ENCODE data around the gene UBE2E2.
"Not testable (repeated sequence)": the region's sequence is repeated elsewhere in the genome, so short reads cannot be mapped to it uniquely, and the experiment has no call there.

Gene UBE2E2

DNA sequence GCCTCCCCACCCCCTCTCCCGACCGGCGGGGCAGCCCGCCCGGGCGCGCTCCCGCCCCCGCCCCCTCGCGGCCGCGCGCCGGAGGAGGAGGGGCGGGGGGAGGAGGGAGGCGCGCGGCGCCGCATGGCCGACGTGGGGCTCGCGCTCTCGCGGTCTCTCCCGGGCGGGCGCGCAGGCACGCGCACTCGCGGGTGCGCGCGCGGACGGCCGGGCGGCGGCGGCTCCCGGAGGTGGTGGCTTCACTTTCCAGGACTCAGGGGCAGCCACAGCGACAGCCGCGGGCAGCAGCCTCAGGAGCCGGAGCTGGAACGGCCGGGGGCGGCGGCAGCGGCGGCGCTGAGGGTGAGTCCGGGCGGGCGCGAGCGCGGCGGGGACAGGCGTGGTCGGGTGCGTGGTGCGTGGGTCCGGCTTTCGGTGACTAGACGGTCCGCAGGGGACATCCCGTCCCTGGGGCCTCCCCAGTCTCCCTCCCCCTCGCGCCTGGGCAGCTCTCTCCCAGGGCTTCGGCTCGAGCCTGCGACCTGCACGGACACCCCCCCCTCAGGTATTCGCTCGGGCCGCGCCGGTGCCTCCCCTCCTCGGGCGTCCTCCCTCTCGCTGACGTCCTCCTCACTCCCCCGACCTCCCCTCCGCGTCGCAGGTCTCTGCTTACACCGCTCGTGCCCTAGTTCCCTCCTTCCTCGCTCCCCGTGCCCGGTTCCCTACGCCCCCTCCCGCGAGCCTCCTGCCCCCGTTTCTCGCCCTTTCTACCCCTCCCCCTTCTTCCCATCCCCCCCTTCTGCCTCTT lies at the start of gene UBE2E2:
Gene UBE2E2, plus strand, starts transcription at position 407 of the 787 bp plus-strand sequence.
- DNase-seq: peak; percentile 65

DNA sequence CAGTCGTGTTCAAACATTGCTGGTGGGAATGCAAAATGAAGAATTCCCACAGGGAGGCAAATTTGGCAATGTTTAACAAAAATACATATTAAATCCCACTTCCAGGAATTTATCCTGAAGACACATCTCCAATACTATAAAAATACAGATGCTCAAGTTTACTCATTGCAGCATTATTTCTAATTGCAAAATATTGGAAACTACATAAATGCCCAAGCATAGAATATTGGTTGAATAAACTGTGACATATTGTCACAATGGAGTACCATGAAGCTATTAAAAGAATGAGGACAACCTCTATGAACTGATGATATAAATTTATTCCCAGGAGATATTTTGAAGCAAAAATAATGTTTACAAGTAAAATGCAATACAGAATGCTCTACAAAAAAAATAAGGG lies 49.7 kb upstream of the UBE2E2 start:
- no peak for DNase-seq

DNA sequence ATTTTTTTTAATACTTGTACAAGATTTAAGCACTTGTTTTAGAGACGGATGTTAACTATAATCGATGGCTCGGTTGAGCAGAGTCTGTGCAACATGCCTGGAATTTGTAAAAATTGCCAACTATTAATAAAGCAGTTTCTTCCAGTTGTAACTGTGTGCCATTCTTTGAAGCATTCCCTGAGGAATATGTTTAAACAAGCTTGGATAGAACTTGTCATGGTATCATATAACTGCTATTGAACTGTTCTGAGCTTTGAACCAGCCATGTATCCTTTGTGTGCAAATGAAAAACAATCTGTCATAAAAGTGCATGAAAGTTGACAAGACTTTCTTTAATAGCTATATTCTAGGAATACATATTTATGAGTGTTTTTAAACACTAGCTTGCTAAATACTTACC lies 45.8 kb upstream of the UBE2E2 start:
- no peak for DNase-seq

DNA sequence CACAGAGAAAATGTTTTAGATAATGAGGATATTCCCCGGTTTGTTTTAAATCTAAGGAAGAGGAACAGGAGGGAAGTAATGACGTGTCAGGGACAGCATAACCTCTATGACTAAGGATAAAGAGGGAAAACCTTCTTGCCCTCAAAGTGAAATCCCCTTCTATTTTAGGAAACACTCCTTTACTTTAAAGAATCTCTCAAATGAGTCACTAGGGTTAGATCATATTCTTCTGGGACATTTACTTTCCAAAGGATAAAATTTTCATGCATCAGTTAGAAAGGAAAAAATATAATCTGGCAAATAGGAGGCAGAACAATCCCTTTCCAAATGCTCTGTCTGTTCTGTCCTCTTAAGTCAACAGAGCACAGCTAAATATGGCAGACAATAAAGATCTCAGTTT lies 43.2 kb upstream of the UBE2E2 start:
- DNase-seq: no peak

DNA sequence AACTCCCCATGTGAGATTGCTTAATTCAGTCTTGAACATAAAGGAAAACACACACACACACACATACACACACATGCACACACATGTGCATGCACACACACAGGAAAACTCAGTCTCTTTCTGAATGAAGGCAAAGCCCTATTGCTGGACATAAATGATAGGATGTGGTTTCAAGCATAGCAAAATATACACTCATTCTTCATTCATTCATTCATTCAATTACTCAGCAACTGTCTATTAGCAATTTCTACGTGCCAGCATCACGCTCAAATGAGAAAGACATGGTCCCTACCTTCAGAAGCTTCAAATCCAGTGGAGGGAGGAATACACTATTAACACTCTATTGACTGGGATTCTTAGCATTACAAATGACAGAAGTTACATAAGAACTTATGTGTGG lies 41.8 kb upstream of the UBE2E2 start:
- DNase-seq: no peak

DNA sequence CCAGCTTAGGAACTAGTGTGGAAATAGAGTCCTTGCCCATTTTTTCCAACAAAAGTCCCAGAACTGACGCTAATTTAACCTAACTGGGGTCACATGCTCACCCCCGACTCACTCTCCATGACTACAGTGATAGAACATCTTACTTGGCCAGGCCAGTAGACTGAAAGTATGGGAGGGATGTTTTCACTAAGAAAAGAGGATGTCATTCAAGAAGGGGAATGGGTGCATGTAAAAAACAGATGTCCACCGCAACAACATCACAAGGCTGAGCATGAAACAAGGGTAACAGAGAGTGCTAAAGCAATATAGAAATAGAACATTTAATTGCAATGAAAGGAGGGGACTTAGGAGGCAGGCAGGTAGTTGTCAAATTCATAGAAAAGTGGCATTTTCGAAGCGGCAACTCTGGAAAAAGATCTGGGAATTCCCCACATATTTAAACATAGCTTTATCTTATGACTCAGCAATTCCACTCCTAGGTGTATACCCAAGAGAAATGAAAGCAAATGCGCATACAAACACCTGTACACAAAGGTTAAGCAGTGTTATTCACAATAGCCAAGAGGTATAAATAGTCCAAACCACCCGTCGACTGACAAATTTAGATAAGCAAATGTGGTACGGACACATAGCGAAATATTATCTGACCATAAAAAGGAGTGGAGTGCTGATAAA lies 41.1 kb upstream of the UBE2E2 start:
- no peak for DNase-seq

DNA sequence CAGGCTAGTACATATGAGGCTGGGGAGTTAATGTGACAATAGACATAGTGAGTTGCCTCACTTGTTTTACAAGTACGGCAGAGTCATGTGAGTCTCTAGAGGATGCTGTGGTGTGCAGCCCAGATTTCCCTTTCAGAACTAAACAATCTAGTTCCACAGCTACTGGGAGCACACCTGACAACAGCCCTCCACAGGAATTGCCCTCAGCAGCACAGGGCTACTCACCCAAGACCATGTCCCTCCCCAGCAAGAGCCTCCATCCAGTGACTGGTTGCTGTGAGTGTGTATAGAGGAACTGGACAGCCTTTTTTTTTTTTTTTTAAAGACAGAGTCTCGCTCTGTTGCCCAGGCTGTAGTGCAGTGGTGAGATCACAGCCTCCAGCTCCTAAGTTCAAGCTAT lies 40.2 kb upstream of the UBE2E2 start:
- DNase-seq: no peak

DNA sequence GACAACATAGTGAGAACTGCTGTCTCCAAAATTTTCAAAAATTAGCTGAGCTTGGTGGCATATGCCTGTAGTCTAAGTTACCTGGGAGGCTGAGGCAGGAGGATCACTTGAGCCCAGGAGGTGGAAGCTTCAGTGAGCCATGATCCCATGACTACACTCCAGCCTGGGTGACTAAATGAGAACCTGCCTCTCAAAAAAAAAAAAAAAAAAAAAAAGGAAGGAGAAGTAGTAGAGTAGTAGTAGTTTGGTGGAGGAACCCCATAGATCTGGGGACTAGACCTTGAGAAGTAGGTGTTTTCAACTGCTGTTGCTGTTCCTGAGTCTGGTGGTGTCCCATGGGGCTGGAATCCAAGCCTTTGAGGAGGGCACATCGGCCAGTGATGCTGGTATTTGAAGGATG lies 38.4 kb upstream of the UBE2E2 start:
- no peak for DNase-seq

DNA sequence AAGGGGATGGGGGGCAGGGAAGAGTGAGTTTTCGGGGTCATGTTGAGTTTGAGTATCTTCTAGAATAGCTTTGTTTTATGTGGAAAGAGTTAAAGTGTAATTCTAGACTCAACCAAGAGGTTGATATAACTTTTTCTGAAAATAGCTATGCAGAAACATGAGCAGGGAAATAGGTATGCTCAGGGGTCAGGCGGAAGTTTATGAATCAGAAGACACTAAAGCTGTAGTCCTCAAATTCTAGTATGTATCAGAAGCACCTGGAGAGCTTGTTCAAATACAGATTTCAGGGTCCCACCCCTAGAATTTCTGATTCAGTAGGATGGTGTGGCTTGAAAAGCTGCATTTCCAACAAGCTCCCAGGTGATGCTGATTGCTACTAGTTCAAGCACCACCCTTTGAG lies 37.6 kb upstream of the UBE2E2 start:
- no peak for DNase-seq

DNA sequence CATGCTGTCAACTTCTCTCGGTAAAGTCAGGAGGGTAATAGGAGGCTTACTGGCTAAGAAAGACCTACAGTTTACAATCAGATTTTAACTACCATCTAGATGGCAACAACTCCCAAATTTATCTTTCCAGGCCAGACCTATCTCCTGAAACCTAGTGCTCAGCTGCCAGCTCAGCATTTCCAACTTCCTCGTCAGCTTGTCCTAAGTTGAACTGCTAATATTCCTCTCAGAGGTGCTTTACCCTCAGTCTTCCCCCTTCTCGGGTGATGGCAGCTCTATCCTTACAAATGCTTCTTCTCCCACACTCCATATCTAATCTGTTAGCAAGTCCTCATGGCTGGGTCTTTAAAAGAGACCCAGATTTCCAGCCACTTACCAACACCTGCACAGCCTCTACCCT lies 36.9 kb upstream of the UBE2E2 start:
- no peak for DNase-seq

DNA sequence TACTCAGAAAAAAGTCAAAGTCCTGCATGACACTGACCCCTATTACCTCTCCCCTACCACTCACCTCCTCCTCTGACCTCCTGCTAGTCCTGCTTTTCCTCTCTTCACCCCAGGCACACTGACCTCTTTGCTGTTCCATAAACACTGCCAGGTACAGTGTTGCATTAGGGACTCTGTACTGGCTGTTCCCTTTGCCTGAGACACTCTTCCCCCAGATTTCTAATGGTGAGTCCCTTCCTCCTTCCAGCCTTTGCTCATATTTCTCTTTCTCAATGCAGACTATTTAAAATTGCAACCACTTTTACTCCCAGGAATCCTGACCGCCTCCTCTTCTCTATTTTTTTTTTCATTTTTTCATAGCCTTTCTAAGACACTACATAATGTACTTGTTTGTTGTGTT lies 36.3 kb upstream of the UBE2E2 start:
- no peak for DNase-seq

DNA sequence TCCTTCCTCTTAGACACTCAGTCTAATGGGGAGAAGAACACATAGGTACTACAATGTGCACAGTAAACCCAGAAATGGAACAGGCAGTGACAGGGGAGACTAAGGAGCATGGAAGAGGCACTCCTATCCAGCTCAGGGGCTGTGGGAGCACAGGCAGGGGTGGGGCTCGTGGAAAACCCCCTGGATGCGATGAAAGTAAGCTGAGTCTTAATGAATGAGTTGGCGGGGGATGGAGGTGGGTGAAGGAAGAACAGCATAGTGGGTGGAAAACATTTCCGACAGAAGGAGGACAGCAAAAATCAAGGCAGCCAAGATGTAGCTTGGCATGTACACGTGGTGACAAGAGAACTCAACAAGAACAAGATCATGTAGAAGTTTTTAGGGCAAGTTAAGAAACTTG lies 33.6 kb upstream of the UBE2E2 start:
- no peak for DNase-seq

DNA sequence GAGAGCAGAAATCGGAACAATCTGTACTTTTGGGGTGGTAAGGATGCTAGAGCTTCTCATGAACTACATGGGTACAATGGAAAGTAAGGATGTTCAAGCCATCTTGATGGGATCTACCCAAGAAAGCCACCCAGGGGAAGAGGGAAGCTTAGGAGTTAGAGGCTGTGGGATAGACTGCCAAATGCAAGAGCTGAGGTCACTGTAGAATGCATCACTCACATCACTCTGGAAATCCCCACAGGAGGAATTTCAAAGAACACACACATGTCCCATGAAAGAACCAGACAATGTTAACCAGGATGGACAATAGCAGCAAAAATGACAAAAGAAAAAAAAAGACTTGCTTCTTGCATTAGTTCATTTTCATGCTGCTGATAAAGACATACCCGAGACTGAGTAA lies 32.8 kb upstream of the UBE2E2 start:
- DNase-seq: no peak

DNA sequence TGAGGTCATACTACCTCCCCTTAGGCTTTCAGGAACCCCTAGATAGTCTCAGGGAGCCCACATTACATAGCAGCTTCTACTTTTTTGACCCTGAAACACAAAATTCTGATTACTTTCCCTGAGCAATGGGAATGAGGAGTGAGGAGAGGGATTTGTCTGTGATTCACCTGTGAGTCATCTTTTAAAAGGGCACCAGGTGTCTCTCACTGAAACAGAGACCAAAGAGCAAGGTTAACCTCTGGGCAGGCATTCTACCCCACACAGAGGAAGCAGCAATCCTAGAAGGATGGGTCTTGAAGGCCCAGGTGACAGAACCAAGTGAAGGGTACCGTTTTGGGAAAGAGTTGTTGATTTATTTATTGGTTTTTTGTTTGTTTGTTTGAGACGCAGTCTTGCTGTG lies 31.1 kb upstream of the UBE2E2 start:
- DNase-seq: no peak

DNA sequence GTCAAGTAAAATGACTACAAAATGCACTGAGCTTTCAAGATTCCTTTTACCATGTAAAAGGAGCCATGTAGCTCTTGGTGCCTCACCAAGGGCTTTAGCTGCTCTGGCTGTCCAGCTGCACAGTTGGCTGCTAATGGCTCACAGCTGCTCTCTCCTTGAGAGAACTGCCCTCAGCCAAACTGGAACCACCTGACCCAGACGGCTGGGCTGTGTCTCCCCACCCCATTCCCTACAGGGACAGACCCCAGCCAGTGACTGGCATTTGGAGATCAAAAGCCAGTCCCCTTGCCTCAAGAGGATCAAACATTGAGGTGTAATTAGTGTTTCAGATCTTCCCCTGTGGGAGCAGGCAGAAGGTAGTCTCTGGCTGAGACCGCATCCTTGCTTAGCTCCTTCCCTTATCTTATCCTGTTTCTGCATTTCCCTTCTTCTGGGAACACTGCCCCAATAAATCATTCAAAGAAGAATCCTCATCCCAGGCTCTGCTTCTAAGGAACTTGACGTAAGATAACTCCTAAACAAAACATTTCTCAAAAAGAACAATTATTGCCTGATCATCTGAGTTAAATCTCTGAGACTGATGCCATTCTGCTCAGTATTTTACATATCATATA lies 28.6 kb upstream of the UBE2E2 start:
- DNase-seq: no peak

DNA sequence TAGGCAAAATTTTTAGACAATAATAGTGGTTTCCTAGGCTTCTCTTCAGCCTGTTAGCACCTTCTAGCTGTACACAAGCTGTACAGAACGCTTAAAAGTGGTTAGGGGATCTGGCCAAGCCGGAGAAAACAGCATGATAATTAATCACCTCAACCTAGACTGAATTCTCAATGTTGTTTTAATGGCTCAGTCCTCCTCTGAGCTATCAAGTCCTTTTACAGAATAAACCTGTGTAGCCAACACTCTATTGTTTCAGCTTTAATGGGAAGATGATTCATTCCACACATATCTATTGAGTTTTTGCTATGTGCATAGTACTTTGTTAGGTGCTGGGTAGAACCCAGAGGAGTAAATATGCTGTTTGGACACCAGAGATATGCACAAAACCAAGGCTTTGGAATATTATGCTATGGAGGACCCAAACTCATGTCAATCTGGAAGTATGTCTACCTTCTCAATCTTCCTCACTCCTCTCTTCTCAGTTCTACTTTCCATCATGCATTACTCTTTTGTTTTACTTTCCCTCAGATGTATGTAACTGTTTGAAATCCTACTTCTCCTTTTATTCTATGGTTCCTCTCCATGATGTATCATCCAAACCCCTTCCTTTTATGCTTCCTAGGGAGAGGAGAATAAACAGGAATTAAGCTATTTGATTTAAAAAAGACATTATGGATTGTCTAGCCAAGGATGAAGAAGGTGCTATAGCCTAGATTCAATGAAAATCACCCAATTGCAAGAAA lies 27.6 kb upstream of the UBE2E2 start:
- no peak for DNase-seq

DNA sequence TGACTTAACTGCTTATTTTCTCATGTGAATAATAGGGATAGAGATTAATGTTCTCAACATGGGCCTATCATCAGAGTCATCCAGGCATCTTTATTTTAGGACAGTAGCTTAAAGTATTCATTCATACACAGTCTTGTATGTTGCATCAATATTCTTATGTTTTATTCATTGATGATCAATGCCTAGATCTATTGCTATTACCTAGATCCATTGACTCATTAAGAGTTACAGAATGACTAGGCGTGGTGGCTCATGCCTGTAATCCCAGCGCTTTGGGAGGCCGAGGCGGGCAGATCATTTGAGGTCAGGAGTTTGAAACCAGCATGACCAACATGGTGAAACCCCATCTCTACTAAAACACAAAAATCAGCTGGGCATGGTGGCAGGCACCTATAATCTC lies 26.3 kb upstream of the UBE2E2 start:
- DNase-seq: not testable (repeated sequence)

DNA sequence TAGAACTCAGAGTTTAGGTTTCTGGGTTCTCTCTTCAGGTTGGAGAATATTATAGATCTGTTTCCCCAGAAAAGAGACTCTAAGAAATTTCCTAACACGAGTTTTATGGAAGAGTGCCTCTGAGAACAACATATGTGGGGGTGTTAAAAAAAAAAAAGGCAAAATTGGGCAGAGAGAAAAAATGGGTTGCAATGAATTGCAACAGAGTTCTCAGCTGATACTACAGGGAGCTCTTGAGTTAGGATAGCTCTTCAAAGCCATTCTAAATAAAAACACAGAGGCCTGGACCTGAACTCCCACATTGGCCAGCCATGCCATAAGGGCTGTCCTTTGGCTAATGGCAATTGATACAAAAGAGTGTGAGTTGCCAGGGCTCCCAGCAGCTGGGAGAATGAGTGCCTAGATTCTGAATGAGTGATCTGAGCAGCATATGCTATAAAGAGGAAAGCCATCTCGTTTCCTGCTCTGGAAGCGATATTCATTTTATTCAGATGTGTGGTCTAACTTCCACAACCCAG lies 20.1 kb upstream of the UBE2E2 start:
- no peak for DNase-seq

DNA sequence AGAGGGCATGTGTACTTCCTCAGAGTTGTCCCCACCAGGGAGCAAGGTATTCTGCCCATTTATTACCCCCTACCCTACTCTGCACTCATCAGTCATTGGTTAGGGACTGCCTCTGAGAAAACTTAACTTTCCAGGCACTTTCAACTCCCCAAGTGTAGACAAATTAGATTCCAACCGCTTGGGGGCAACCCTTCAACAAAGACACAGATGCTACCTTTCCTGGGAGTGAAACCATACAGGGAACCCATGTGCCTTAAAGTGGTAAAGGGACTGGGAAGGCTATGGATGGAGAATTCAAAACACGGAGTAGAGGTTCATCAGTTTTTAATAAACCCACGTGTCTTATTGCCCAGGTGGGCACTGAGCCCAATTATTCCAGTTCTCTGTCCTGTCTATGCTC lies 19.4 kb upstream of the UBE2E2 start:
- no peak for DNase-seq

DNA sequence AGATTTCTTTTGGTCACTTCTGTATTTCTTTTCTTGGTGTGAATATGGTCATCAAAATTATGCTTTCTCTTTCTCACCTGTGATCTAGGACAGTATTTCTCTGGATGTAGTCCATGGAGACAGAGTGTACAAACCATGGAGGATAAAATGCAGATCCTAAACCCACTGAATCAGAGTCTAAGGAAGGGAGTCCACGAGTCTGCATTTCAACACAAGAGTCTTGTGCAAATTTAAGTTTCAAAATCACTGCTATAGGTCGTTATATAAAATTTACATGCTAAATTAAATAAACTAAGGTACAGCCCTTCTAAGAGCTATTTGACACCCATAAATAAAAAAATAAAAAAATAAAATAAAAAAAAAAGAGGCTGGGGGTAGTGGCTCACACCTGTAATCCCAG lies 17.3 kb upstream of the UBE2E2 start:
- no peak for DNase-seq

DNA sequence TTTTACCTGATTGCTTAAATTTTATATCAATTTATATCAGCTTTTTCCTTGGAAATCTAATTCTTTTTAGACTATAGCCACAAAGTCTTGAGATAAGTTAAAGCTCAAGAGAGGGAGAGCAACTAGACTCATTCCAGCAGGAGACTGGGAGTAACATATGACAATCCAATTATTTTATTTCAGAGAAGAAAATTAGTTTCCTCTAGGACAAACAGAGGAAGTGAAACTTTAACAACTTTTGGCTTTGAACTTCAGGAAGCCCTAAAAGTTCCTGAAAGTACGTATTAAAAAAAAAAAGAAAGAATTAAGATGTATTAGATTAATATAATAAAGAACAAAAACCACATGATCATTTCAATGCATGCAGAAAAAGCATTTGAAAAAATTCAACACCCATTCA lies 13.9 kb upstream of the UBE2E2 start:
- no peak for DNase-seq

DNA sequence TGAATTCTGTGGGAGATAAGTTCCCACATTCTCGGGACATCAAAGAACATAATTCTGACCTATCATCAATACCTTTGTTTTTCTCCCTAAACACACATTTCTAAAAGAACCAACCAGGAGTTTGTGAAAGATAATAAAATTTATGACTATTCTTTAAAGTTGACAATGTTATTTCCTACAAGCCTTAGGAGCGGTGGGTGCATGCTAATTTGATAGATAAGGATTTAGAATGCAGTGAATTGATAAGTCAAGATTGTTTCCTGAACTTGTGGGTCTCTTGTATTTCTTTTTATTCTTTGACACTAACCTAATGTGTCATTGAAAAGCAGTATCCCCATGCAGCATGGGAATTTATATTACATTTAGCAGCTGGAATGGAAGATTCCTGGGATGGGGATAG lies 10.3 kb upstream of the UBE2E2 start:
- no peak for DNase-seq

DNA sequence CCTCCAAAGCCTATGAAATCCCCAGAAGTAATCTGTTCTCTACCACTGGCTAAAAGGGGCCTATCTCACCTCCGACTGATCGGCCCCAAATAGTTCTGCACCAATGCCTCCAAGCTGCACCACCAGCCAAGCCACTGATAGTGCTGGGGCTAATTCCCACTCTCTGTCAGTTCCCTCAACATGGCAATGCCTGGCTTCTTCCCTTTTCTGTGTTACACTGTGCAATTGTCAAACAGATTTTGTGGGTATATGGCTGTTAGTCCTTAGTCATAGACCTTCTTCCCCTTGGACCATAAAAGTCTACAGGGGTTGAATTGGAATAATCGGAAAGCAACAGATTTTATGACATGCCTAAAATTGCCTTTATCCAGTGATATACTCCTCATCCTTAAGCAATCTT lies 9.3 kb upstream of the UBE2E2 start:
- no peak for DNase-seq
